Liver (tissue), 9 donors: Measurements from ENCODE around the gene CD1E. TPM values are rescaled to one million over a fixed set of nuclear protein-coding genes. Genes with fewer than 3 reads are reported as not detected.

Experiments
- DNase-seq: peaks from one replicate; pipeline ENCODE4 v3.0.0-alpha.2; 2017; ENCODE audit warnings: low spot score
- H3K27ac ChIP-seq, 2 donors: one replicate each; pipeline ENCODE4 v1.7.0; 2013; ENCODE audit warnings: inconsistent platforms in 2 of 2, low read length in 2 of 2, control low read depth in 1 of 2, low read depth in 1 of 2, mild to moderate bottlenecking in 1 of 2
- H3K27me3 ChIP-seq, 4 donors: one replicate each; pipeline versions ENCODE4 v1.6.1 to v1.7.0; 2013; ENCODE audit warnings: low read length in 3 of 4, inconsistent platforms in 1 of 4, mild to moderate bottlenecking in 1 of 4, moderate library complexity in 1 of 4; ENCODE audit not compliant: control insufficient read depth in 4 of 4, insufficient read depth in 4 of 4
- H3K36me3 ChIP-seq, 4 donors: one replicate each; pipeline versions ENCODE4 v1.6.1 to v1.7.0; 2013; ENCODE audit warnings: low read length in 3 of 4, mild to moderate bottlenecking in 3 of 4, low read depth in 1 of 4, moderate library complexity in 1 of 4; ENCODE audit not compliant: control insufficient read depth in 4 of 4, insufficient read depth in 3 of 4
- H3K4me1 ChIP-seq, 4 donors: one replicate each; pipeline versions ENCODE4 v1.6.1 to v1.7.0; 2013; ENCODE audit warnings: low read length in 3 of 4, mild to moderate bottlenecking in 3 of 4, moderate library complexity in 1 of 4; ENCODE audit not compliant: control insufficient read depth in 4 of 4, insufficient read depth in 4 of 4
- H3K4me3 ChIP-seq, 3 donors: one replicate each; pipeline versions ENCODE4 v1.6.1 to v1.7.0; 2013; ENCODE audit warnings: low read length in 3 of 3, control low read depth in 1 of 3, low read depth in 1 of 3, mild to moderate bottlenecking in 1 of 3
- H3K9ac ChIP-seq, 2 donors: one replicate each; pipeline ENCODE4 v1.7.0; 2013; ENCODE audit warnings: low read length in 2 of 2, mild to moderate bottlenecking in 2 of 2, moderate library complexity in 2 of 2, control low read depth in 1 of 2, low read depth in 1 of 2
- H3K9me3 ChIP-seq, 4 donors: one replicate each; pipeline versions ENCODE4 v1.6.1 to v1.7.0; 2013; ENCODE audit warnings: low read length in 3 of 4; ENCODE audit not compliant: control insufficient read depth in 4 of 4
- EGR1 ChIP-seq, 2 donors: IDR thresholded peaks; 2 replicates each; pipeline ENCODE4 v1.6.1; 2016 to 2018; ENCODE audit warnings: antibody characterized with exemption in 2 of 2, low read depth in 2 of 2
- HNF4A ChIP-seq, 2 donors: conservative IDR thresholded peaks; 2 replicates each; pipeline ENCODE4 v1.6.1; 2016; ENCODE audit warnings: antibody characterized with exemption in 2 of 2, mild to moderate bottlenecking in 2 of 2
- HNF4G ChIP-seq: IDR thresholded peaks from 2 replicates; pipeline ENCODE4 v1.6.1; 2016; ENCODE audit warnings: antibody characterized with exemption
- JUND ChIP-seq, 2 donors: IDR thresholded peaks; 2 replicates each; pipeline ENCODE4 v1.6.1; 2016; ENCODE audit warnings: antibody characterized with exemption in 2 of 2
- NR2F2 ChIP-seq: IDR thresholded peaks from 2 replicates; pipeline ENCODE4 v1.6.1; 2016; ENCODE audit warnings: antibody characterized with exemption
- RAD21 ChIP-seq, 2 donors: IDR thresholded peaks; 2 replicates each; pipeline ENCODE4 v1.6.1; 2016; ENCODE audit warnings: antibody characterized with exemption in 2 of 2, mild to moderate bottlenecking in 2 of 2
- RXRA ChIP-seq, 2 donors: IDR thresholded peaks; 2 replicates each; pipeline ENCODE4 v1.6.1; 2017 to 2018; ENCODE audit warnings: antibody characterized with exemption in 2 of 2, mild to moderate bottlenecking in 1 of 2
- SP1 ChIP-seq: IDR thresholded peaks from 2 replicates; pipeline ENCODE4 v1.6.1; 2018; ENCODE audit warnings: antibody characterized with exemption, mild to moderate bottlenecking
- TAF1 ChIP-seq: conservative IDR thresholded peaks from 2 replicates; pipeline ENCODE4 v1.6.1; 2016; ENCODE audit warnings: antibody characterized with exemption, mild to moderate bottlenecking
- YY1 ChIP-seq: IDR thresholded peaks from 2 replicates; pipeline ENCODE4 v1.6.1; 2016; ENCODE audit warnings: antibody characterized with exemption, mild to moderate bottlenecking
- WGBS: extraction: QIAGEN DNeasy Blood & Tissue Kit; methylation state at CpG from one replicate; pipeline ENCODE4 v1.1.7; 2013; 5-methylcytosine and 5-hydroxymethylcytosine counted together
- polyA plus RNA-seq, 2 donors: library from polyadenylated mRNA; stranded (reverse) in 1 of 2; unstranded in 1 of 2; fragments of 200-250 nt in 1 of 2; fragments of >200 nt in 1 of 2; fragmentation: Nextera tagmentation in 1 of 2; extraction: Ambion mirVana in 1 of 2; gene quantifications; one replicate each; pipeline versions ENCODE4 v1.2.1 to v1.2.3, GENCODE V29; 2013 to 2015
- total RNA-seq, 2 donors: library from RNA; depleted of rRNA; stranded (reverse); fragments of >200 nt; gene quantifications; one replicate each; pipeline ENCODE4 v1.2.3, GENCODE V29; 2014
- TF ChIP-seq, protein P1 (sequence below): fragments of 150-350 bp; IDR thresholded peaks from 2 replicates; pipeline ENCODE4 v1.5.1; 2017; ENCODE audit warnings: improper control_type of control experiment, low read depth, low read length; ENCODE audit not compliant: missing input control
- TF ChIP-seq, protein P2 (sequence below): IDR thresholded peaks from 2 replicates; pipeline ENCODE4 v1.6.1; 2016; ENCODE audit warnings: antibody characterized with exemption
- TF ChIP-seq, protein P3 (sequence below): IDR thresholded peaks from 2 replicates; pipeline ENCODE4 v1.6.1; 2016; ENCODE audit warnings: antibody characterized with exemption
- donor health status: healthy.
- donor health status: healthy.
- donor health status: healthy.
- donor health status: healthy.
- donor health status: healthy.

Gene CD1E
- total and polyA plus RNA-seq, 4 donors = 0.09 to 0.56 (median 0.25) TPM; not detected in 1

DNA sequence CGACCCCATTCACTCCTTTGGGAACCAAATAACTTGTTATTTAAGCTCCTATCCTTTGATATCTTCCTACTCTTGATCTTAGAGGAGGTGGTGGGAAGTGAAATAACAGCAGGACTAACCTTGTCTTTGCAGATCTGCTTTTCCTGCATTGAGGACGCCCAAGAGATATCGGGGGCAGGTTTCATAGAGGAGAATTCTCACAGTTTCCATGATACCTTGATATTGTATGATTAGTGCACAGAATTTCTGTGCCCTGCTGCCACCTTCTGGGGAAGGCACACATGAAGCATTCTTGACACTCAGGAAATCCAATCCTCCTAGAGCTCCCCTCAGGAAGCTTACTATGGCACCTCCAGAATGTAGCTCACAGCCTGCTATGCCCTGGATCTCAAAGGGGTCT lies 24.0 kb upstream of the CD1E start:
- H3K27me3 ChIP-seq = no peaks in the 10 kb centered on the region
- H3K27ac ChIP-seq = no peak overlapping the region
- H3K36me3 ChIP-seq = no peaks in the 10 kb centered on the region
- H3K4me3 ChIP-seq = no peak overlapping the region
- WGBS = 68% methylated on average over 3 of the region's 3 CpGs
- no peak overlapping the region for H3K9ac ChIP-seq
- DNase-seq = no peak
- peak; percentile 30 for TF ChIP-seq RAD21 (IDR thresholded peaks at IDR 0.05)
- no peak for TF ChIP-seq SP1
- TF ChIP-seq, protein P1, sequence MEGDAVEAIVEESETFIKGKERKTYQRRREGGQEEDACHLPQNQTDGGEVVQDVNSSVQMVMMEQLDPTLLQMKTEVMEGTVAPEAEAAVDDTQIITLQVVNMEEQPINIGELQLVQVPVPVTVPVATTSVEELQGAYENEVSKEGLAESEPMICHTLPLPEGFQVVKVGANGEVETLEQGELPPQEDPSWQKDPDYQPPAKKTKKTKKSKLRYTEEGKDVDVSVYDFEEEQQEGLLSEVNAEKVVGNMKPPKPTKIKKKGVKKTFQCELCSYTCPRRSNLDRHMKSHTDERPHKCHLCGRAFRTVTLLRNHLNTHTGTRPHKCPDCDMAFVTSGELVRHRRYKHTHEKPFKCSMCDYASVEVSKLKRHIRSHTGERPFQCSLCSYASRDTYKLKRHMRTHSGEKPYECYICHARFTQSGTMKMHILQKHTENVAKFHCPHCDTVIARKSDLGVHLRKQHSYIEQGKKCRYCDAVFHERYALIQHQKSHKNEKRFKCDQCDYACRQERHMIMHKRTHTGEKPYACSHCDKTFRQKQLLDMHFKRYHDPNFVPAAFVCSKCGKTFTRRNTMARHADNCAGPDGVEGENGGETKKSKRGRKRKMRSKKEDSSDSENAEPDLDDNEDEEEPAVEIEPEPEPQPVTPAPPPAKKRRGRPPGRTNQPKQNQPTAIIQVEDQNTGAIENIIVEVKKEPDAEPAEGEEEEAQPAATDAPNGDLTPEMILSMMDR = peak; percentile 10
- TF ChIP-seq NR2F2 = no peak
- H3K9me3 ChIP-seq = no peaks in the 10 kb centered on the region
- no peaks in the 10 kb centered on the region for H3K4me1 ChIP-seq

DNA sequence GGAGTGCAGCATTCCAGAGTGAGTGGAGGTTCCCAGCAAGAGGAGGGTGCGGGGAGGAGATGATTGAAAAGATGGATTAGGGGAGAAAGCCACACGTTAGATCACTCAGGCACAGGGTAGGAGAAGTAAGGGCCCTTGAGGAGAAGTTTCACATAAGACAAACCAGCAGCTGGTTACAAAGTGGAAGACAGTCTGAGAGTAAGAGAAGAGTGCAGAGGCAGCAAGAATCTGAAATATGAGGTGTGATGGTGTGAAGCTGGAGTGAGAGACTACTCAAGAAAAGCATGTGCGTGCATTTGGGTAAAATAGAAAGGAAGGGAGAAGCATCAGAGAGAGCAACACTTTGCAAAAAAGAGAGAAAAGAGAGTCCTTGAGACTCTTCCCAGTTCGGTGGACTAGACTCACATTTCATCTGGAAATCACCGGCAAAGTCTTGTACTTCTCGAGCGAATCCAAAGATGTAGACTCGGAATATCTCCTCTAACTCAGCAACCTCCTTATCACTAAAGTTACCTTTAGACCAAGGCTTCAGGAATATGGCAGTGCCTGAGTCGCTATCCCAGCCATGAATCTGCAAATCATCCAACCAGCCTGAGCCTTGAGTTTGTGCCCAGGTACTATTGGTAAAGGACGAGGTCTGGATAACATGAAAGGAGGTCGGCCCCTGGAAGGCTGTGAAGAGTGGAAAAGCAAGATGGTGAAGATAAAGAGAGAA lies 23.1 kb upstream of the CD1E start:
- H3K4me1 ChIP-seq = no peaks in the 10 kb centered on the region
- H3K4me3 ChIP-seq = no peak overlapping the region
- TF ChIP-seq, protein P1 = no peak
- TF ChIP-seq JUND (IDR thresholded peaks at IDR 0.05) (no peak), TAF1 (no peak), NR2F2 (no peak), HNF4A (conservative IDR thresholded peaks at IDR 0.05) (no peak), SP1 (no peak)
- TF ChIP-seq, protein P2, sequence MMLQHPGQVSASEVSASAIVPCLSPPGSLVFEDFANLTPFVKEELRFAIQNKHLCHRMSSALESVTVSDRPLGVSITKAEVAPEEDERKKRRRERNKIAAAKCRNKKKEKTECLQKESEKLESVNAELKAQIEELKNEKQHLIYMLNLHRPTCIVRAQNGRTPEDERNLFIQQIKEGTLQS = no peak
- DNase-seq = no peak
- no peaks in the 10 kb centered on the region for H3K36me3 ChIP-seq
- no peak overlapping the region for H3K9ac ChIP-seq
- no peak overlapping the region for H3K27ac ChIP-seq
- no peaks in the 10 kb centered on the region for H3K27me3 ChIP-seq
- 72% methylated on average over 11 of the region's 11 CpGs for WGBS
- H3K9me3 ChIP-seq = no peaks in the 10 kb centered on the region

- no peak for DNase-seq
- Histone ChIP-seq H3K27ac (no peak overlapping the region), H3K36me3 (no peaks in the 10 kb centered on the region), H3K9ac (no peak overlapping the region), H3K9me3 (no peaks in the 10 kb centered on the region), H3K4me3 (no peak overlapping the region), H3K27me3 (no peaks in the 10 kb centered on the region), H3K4me1 (no peaks in the 10 kb centered on the region)
- 73% methylated on average over 1 of the region's 1 CpG for WGBS
- no peak for TF ChIP-seq JUND (IDR thresholded peaks at IDR 0.05)
- TF ChIP-seq RXRA (IDR thresholded peaks at IDR 0.05) = no peak
- TF ChIP-seq, protein P2 = no peak
- TF ChIP-seq EGR1 (IDR thresholded peaks at IDR 0.05; ENCODE audit: low read depth in 2 of 2) = no peak
- no peak for TF ChIP-seq YY1
- no peak for TF ChIP-seq RAD21 (IDR thresholded peaks at IDR 0.05)
- no peak for TF ChIP-seq HNF4G
- TF ChIP-seq, protein P1 = no peak
- no peak for TF ChIP-seq SP1
- TF ChIP-seq HNF4A (conservative IDR thresholded peaks at IDR 0.05) = no peak
- TF ChIP-seq TAF1 = no peak
- TF ChIP-seq, protein P3, sequence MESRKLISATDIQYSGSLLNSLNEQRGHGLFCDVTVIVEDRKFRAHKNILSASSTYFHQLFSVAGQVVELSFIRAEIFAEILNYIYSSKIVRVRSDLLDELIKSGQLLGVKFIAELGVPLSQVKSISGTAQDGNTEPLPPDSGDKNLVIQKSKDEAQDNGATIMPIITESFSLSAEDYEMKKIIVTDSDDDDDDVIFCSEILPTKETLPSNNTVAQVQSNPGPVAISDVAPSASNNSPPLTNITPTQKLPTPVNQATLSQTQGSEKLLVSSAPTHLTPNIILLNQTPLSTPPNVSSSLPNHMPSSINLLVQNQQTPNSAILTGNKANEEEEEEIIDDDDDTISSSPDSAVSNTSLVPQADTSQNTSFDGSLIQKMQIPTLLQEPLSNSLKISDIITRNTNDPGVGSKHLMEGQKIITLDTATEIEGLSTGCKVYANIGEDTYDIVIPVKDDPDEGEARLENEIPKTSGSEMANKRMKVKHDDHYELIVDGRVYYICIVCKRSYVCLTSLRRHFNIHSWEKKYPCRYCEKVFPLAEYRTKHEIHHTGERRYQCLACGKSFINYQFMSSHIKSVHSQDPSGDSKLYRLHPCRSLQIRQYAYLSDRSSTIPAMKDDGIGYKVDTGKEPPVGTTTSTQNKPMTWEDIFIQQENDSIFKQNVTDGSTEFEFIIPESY = no peak
These were observed 22.6 kb upstream of the CD1E start for GRCh38 chr1:158331106-158331425.
